ENCODE measurements around the gene GPN1.

Gene GPN1

GRCh38 chr2:27663285-27664153, 34.7 kb downstream of the GPN1 start, which contains the start of the genes SLC4A1AP and SUPT7L:
Gene SLC4A1AP, plus strand, starts transcription at chr2:27663889. Its CDS starts 26 bp downstream, at chr2:27663915.
Gene SUPT7L, minus strand, starts transcription at chr2:27663614. Its CDS starts 1,422 bp downstream, at chr2:27662192.
- peaks cover 46% of the 10 kb centered on the region for H3K36me3 Mint-ChIP-seq (ENCODE audit: low read depth)
- peak within 1 kb of the TSS; percentile 99 for H3K4me3 Mint-ChIP-seq
- no peak for TF ChIP-seq CTCF (IDR thresholded peaks at IDR 0.05)
- peak; percentile 77 for DNase-seq
- peaks cover 39% of the 10 kb centered on the region for H3K4me1 Mint-ChIP-seq
- peaks cover 6% of the 10 kb centered on the region for H3K27me3 Mint-ChIP-seq (ENCODE audit: low read depth, poor library complexity)
- H3K9me3 Mint-ChIP-seq, result no peaks in the 10 kb centered on the region
- H3K27ac Mint-ChIP-seq, result peak within 1 kb of the TSS; percentile 100

GRCh38 chr2:27664154-27664574, 35.3 kb downstream of the GPN1 start:
- peak overlapping the region; percentile 99 for H3K4me3 Mint-ChIP-seq

GRCh38 chr2:27664622-27665363, 35.9 kb downstream of the GPN1 start:
- no peak for TF ChIP-seq CTCF (IDR thresholded peaks at IDR 0.05)
- H3K36me3 Mint-ChIP-seq (ENCODE audit: low read depth), result peaks cover 50% of the 10 kb centered on the region
- H3K27ac Mint-ChIP-seq, result no peak overlapping the region
- peak overlapping the region; percentile 99 for H3K4me3 Mint-ChIP-seq
- no peak for DNase-seq
- H3K9me3 Mint-ChIP-seq, result no peaks in the 10 kb centered on the region
- H3K27me3 Mint-ChIP-seq (ENCODE audit: low read depth, poor library complexity), result peaks cover 6% of the 10 kb centered on the region
- H3K4me1 Mint-ChIP-seq, result peaks cover 39% of the 10 kb centered on the region

More at GRCh38 chr2:27664154-27664574, 35.3 kb downstream of the GPN1 start:
- no peak for TF ChIP-seq CTCF (IDR thresholded peaks at IDR 0.05)
- Mint-ChIP-seq H3K9me3 (no peaks in the 10 kb centered on the region), H3K36me3 (ENCODE audit: low read depth) (peaks cover 53% of the 10 kb centered on the region), H3K27me3 (ENCODE audit: low read depth, poor library complexity) (peaks cover 6% of the 10 kb centered on the region), H3K27ac (peak overlapping the region; percentile 100), H3K4me1 (peaks cover 39% of the 10 kb centered on the region)
- DNase-seq, result no peak

- DNase-seq, result no peak
- Mint-ChIP-seq H3K9me3 (no peaks in the 10 kb centered on the region), H3K4me3 (no peak overlapping the region), H3K27ac (no peak overlapping the region), H3K27me3 (ENCODE audit: low read depth, poor library complexity) (peaks cover 6% of the 10 kb centered on the region), H3K4me1 (peaks cover 27% of the 10 kb centered on the region), H3K36me3 (ENCODE audit: low read depth) (peaks cover 46% of the 10 kb centered on the region)
- no peak for TF ChIP-seq CTCF (IDR thresholded peaks at IDR 0.05)
Observed at GRCh38 chr2:27667446-27667845, 38.6 kb downstream of the GPN1 start.

GRCh38 chr2:27671235-27671634, 42.4 kb downstream of the GPN1 start:
- no peak for DNase-seq
- H3K9me3 Mint-ChIP-seq, result no peaks in the 10 kb centered on the region
- H3K36me3 Mint-ChIP-seq (ENCODE audit: low read depth), result peaks cover 57% of the 10 kb centered on the region
- no peaks in the 10 kb centered on the region for H3K27me3 Mint-ChIP-seq (ENCODE audit: low read depth, poor library complexity)
- no peaks in the 10 kb centered on the region for H3K4me1 Mint-ChIP-seq
- H3K27ac Mint-ChIP-seq, result no peak overlapping the region
- no peak overlapping the region for H3K4me3 Mint-ChIP-seq
- TF ChIP-seq CTCF (IDR thresholded peaks at IDR 0.05), result no peak

Measured in nephron progenitor cell (in vitro differentiated cells).